Tongue (tissue), 2 donors: Measurements from ENCODE around the gene RAB8B. TPM values are rescaled to one million over a fixed set of nuclear protein-coding genes. Genes with fewer than 3 reads are reported as not detected.

Source experiments
- DNase-seq: peaks from one replicate; pipeline ENCODE4 v3.0.0-alpha.2; 2015
- total RNA-seq: library from RNA; depleted of rRNA; stranded (reverse); fragments of >200 nt; gene quantifications from one replicate; pipeline ENCODE4 v1.2.3, GENCODE V29; 2014

RAB8B gene
- total RNA-seq, 1 donor from 2014 or later: 31.3 TPM

GRCh38 chr15:63238171-63238570 lies 48.8 kb downstream of the RAB8B start:
- DNase-seq: no peak

- peak; percentile 69 for DNase-seq
Measured at GRCh38 chr15:63238796-63239195, 49.4 kb downstream of the RAB8B start.

- peak; percentile 72 for DNase-seq
Measured at GRCh38 chr15:63240109-63240508, 50.7 kb downstream of the RAB8B start.

GRCh38 chr15:63241316-63241715 lies 51.9 kb downstream of the RAB8B start:
- DNase-seq: no peak

GRCh38 chr15:63243101-63243500 lies 53.7 kb downstream of the RAB8B start:
- DNase-seq: no peak

GRCh38 chr15:63243776-63244175 lies 54.4 kb downstream of the RAB8B start:
- DNase-seq: no peak

GRCh38 chr15:63244399-63244798 lies 55.0 kb downstream of the RAB8B start:
- DNase-seq: peak; percentile 49

- DNase-seq: no peak
Measured at GRCh38 chr15:63244976-63245645, 55.7 kb downstream of the RAB8B start.

GRCh38 chr15:63246691-63247469 lies 57.5 kb downstream of the RAB8B start:
- no peak for DNase-seq

- DNase-seq: no peak
Measured at GRCh38 chr15:63250312-63250965, 61.0 kb downstream of the RAB8B start.

- DNase-seq: no peak
Measured at GRCh38 chr15:63251701-63252100, 62.3 kb downstream of the RAB8B start.

GRCh38 chr15:63252292-63252691 lies 62.9 kb downstream of the RAB8B start:
- no peak for DNase-seq

GRCh38 chr15:63254991-63255390 lies 65.6 kb downstream of the RAB8B start:
- DNase-seq: no peak

GRCh38 chr15:63255489-63255990 lies 66.1 kb downstream of the RAB8B start:
- peak; percentile 21 for DNase-seq

- DNase-seq: peak; percentile 61
Measured at GRCh38 chr15:63256433-63257274, 67.2 kb downstream of the RAB8B start.

GRCh38 chr15:63258658-63259057 lies 69.3 kb downstream of the RAB8B start:
- DNase-seq: no peak

- DNase-seq: no peak
Measured at GRCh38 chr15:63260791-63261190, 71.4 kb downstream of the RAB8B start.

GRCh38 chr15:63261311-63261710 lies 71.9 kb downstream of the RAB8B start:
- DNase-seq: no peak

GRCh38 chr15:63263519-63263918 lies 74.1 kb downstream of the RAB8B start:
- no peak for DNase-seq

- peak; percentile 88 for DNase-seq
Measured at GRCh38 chr15:63264688-63265293, 75.4 kb downstream of the RAB8B start.

- no peak for DNase-seq
Measured at GRCh38 chr15:63274427-63274826, 85.0 kb downstream of the RAB8B start.
